ENCODE data around the gene CBARP. TPM values are rescaled to one million over a fixed set of nuclear protein-coding genes. Genes with fewer than 3 reads are reported as not detected.
A peak's percentile ranks its signal among the peaks of the same experiment; 100 is the strongest.

The CBARP gene, protein sequence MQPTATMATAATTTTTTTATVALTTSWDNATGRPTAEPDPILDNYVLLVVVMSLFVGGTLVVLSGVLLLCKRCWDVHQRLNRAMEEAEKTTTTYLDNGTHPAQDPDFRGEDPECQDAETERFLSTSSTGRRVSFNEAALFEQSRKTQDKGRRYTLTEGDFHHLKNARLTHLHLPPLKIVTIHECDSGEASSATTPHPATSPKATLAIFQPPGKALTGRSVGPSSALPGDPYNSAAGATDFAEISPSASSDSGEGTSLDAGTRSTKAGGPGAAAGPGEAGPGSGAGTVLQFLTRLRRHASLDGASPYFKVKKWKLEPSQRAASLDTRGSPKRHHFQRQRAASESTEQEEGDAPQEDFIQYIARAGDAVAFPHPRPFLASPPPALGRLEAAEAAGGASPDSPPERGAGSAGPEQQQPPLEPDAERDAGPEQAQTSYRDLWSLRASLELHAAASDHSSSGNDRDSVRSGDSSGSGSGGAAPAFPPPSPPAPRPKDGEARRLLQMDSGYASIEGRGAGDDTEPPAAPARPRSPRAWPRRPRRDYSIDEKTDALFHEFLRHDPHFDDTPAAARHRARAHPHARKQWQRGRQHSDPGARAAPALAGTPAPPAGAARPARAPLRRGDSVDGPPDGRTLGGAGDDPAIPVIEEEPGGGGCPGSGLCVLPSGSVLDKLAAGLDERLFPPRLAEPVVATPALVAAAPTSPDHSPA
- 1 to 10 TPM in 2 of 3 donors, under 1 TPM in 1; 0.63 to 1.4 (median 1.1) TPM for total RNA-seq

DNA sequence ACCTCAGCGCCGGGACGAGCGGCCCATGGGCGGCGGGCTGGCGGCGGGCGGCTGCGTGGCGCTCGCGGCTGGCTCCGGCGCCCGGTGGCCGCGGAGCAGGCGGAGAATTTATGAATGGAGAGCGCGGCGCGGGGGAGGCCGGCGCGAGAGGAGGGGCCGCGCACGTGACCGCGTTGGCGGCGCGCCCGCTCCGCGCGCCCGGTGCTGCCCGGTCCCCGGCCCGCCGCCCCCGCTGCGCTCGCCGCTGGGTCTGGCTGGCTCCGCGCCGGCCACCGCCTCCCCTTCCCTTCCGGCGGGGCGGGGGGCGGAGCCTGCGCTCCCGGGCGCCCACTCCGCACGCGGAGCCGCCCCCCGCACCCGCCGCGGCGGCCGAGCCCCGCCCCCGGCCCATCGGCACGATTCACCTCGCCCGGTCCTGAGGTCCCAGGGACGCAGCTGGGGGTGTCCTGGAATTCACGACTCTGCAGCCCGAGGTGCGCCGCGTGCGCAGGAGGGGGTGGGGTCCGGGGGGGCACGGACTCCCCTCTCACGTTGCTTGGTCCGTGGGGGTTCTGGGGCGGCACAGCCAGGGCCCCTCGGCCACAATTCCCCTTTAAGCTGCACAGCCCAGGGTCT, at the start of gene CBARP:
TSS of gene CBARP (minus strand) at position 252 of the 615 bp plus-strand sequence. CDS start 1,905 bp downstream, outside the sequence.
- Mint-ChIP-seq H3K27me3 (ENCODE audit: low read depth) (peaks cover 7% of the 10 kb centered on the region), H3K9me3 (no peaks in the 10 kb centered on the region), H3K36me3 (ENCODE audit: insufficient read depth) (no peaks in the 10 kb centered on the region), H3K4me3 (peak within 1 kb of the TSS; percentile 79), H3K4me1 (ENCODE audit: low read depth) (peaks cover 28% of the 10 kb centered on the region)
- peak; percentile 4 to 18 for ATAC-seq
- no peak for DNase-seq

DNA sequence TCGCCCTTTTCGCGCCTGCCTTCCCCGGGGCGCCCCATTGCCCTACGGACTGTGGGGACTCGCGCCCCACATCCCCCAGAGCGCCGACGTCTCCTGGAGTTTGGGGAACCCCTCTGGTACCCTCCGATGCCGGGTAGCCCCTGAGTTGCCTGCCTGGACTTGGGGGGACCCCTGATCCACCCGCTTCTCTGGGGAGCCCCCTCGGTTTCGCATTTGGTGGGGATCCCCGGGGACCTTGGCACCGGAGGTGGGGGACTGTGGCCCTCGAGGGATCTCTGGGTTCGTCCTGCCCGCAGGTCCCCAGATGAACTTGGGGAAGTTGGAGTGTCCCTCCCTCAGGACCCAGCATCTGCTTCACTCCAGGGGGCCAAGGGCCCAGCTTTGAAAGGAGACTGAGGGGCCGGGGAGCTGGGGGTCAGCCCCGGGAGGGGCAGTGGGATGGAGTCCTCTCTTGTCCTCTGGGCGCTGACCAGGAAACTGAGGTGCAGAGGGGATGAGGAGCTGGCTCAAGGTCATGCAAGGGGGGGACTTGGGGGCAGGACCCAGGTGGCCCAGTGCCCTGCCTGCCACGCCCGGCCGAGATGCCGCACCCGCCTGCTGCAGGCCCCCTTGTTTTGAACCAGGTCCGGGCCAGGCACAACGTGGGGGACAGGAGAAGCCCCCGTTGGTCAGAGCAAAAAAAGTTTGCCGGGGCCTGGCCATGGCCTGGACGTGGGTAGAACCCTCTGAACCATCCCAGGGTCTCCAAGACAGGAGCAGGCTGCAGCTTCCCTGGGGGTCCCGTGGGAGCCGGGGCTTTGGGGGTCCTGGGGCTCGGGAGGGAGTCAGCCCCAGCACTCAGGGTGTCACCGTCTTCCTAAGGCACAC, 48.9 kb upstream of the CBARP start:
- peaks cover 31% of the 10 kb centered on the region for H3K27me3 Mint-ChIP-seq (ENCODE audit: low read depth)
- H3K4me1 Mint-ChIP-seq (ENCODE audit: low read depth): peaks cover 8% of the 10 kb centered on the region
- H3K36me3 Mint-ChIP-seq (ENCODE audit: insufficient read depth): no peaks in the 10 kb centered on the region
- ATAC-seq: no peak
- no peaks in the 10 kb centered on the region for H3K9me3 Mint-ChIP-seq
- DNase-seq: no peak
- no peak overlapping the region for H3K4me3 Mint-ChIP-seq

DNA sequence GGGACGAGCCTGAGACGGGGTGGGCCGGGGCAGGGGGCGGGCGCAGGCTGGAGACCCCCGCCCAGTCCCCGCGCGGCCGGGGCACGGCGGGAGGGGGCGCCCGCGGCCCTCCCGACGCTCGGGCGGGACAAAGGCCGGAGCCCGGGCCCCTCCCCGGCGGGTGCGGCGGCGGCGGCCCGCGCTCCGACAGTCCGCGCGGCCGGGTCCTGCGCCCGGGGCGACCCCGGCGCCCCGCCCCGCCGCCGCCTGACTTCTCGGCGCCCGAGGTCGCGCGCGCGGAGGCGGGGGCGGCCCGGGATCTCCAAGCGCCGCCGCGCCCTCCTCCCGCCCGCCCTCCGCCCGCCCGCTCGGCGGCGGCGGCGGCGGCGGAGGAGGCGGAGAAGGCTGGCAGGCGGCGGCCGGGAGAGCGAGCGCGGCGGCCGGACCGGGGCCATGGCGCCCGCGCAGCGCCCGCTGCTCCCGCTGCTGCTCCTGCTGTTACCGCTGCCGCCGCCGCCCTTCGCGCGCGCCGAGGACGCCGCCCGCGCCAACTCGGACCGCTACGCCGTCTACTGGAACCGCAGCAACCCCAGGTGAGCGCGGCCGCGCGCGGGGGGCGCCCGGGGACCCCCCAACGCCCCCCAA, 48.0 kb upstream of the CBARP start, which contains the start of gene EFNA2:
TSS of gene EFNA2 (plus strand) at position 137 of the 624 bp plus-strand sequence. CDS start at position 433, 296 bp downstream.
- DNase-seq: no peak
- Mint-ChIP-seq H3K4me3 (peak within 1 kb of the TSS; percentile 48), H3K9me3 (no peaks in the 10 kb centered on the region), H3K36me3 (ENCODE audit: insufficient read depth) (no peaks in the 10 kb centered on the region), H3K4me1 (ENCODE audit: low read depth) (peaks cover 8% of the 10 kb centered on the region), H3K27me3 (ENCODE audit: low read depth) (peaks cover 31% of the 10 kb centered on the region)
- peak in 1 of 2 donors; percentile 17 for ATAC-seq

GRCh38 chr19:1284979-1285736, 47.4 kb upstream of the CBARP start:
- DNase-seq: no peak
- Mint-ChIP-seq H3K36me3 (ENCODE audit: insufficient read depth) (peaks cover 3% of the 10 kb centered on the region), H3K27me3 (ENCODE audit: low read depth) (peaks cover 28% of the 10 kb centered on the region), H3K4me3 (peak overlapping the region; percentile 48), H3K9me3 (no peaks in the 10 kb centered on the region), H3K4me1 (ENCODE audit: low read depth) (peaks cover 8% of the 10 kb centered on the region)
- no peak for ATAC-seq

DNA sequence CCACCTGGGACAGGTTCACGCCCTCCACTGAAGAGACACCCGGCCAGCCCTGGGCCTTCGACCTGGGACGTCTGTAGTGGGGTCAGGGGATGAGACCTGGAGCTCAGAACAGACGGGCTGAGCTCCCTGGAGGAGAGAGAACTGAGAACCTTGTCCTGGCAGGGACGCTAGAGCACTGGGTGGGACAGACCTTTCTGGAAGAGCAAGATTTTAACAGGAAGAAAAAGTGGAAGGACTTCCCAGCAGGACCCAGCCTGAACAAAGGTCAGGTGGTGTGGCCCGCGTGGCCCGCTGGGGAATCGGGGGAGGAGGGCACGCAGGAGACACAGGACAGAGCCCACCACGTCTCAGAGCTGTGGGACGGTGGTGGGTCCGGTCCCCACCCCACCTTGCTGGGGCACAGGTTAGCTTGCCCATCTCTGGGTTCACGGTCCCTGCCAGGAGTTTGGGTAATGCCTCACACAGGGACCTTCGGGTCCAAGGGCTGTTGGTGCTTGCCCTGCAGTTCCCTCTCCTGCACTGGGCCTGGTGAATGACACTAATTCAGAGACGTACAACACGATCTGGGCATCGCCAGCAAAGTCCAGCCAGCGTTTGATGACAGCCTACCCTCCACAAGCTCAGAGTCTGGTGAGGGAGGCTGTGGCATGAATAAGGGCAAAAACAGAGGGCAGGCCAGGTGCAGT, 46.6 kb upstream of the CBARP start:
- DNase-seq (no peak), ATAC-seq (no peak)
- Mint-ChIP-seq H3K4me1 (ENCODE audit: low read depth) (peaks cover 13% of the 10 kb centered on the region), H3K9me3 (no peaks in the 10 kb centered on the region), H3K27me3 (ENCODE audit: low read depth) (peaks cover 28% of the 10 kb centered on the region), H3K36me3 (ENCODE audit: insufficient read depth) (peaks cover 9% of the 10 kb centered on the region), H3K4me3 (peak overlapping the region; percentile 48)

DNA sequence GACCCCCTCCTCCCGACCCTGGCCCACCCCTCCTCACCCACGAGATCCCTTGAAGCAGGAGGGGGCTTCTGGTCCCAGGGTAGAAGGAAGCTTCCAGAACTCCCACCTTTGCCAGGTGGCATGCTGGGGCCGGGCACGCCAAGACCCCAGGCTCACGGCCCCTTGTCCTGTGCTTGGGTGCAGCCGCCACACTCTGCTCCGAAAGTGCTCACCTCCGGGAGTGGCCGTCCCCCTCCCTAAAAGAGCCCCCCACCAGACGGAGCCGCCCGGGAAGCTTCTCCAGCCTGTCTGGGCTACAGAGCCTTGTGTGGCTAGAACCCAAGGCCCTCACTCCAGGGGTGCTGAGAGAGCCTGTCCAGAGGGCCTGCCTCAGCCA, 46.1 kb upstream of the CBARP start:
- ATAC-seq (no peak), DNase-seq (no peak)
- peaks cover 13% of the 10 kb centered on the region for H3K4me1 Mint-ChIP-seq (ENCODE audit: low read depth)
- H3K27me3 Mint-ChIP-seq (ENCODE audit: low read depth): peaks cover 24% of the 10 kb centered on the region
- peaks cover 9% of the 10 kb centered on the region for H3K36me3 Mint-ChIP-seq (ENCODE audit: insufficient read depth)
- H3K4me3 Mint-ChIP-seq: no peak overlapping the region
- H3K9me3 Mint-ChIP-seq: no peaks in the 10 kb centered on the region

DNA sequence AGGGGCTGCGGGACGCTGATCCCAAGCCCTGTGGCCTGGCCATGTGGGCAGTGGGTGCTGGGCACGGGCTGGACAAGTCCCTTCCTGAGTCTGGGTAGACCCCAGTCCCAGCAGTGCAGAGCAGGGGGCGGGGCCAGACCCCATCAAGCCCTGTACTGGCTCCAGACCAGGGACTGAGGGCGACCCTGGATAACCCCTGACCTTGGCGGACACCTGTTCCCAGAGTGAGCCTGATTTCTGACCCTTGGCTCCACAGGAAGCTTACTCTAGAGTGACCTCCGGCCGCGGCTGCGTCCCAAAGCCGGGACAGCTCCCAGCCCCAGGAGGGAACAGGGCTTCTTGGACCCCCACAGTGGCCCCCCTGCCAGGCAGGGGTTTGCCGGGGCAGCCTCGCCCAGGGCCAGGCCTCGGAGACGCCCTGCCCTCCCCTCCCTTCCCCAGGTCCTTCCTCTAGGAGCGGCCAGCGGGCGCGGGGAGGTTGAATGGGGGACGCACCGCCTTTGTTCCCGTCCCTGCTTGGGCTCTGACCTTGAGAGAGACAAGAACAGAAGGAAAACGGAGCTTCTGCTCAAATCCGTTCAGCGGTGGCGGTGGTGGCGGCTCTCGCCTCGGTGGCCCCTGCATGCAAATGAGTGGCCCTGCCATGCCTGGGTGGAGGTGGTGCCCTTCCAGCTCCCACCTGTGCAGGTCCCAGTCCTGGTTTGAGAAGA, 45.6 kb upstream of the CBARP start:
- Mint-ChIP-seq H3K4me3 (no peak overlapping the region), H3K9me3 (no peaks in the 10 kb centered on the region), H3K4me1 (ENCODE audit: low read depth) (peaks cover 13% of the 10 kb centered on the region), H3K27me3 (ENCODE audit: low read depth) (peaks cover 22% of the 10 kb centered on the region), H3K36me3 (ENCODE audit: insufficient read depth) (peaks cover 9% of the 10 kb centered on the region)
- ATAC-seq (no peak), DNase-seq (no peak)

- Mint-ChIP-seq H3K4me1 (ENCODE audit: low read depth) (peaks cover 15% of the 10 kb centered on the region), H3K9me3 (no peaks in the 10 kb centered on the region), H3K4me3 (no peak overlapping the region), H3K36me3 (ENCODE audit: insufficient read depth) (peaks cover 9% of the 10 kb centered on the region), H3K27me3 (ENCODE audit: low read depth) (peaks cover 18% of the 10 kb centered on the region)
- no peak for DNase-seq
- ATAC-seq: no peak
Observed at GRCh38 chr19:1282588-1283206, 44.9 kb upstream of the CBARP start.

GRCh38 chr19:1281569-1282287, 43.9 kb upstream of the CBARP start:
- Mint-ChIP-seq H3K4me3 (no peak overlapping the region), H3K36me3 (ENCODE audit: insufficient read depth) (peaks cover 12% of the 10 kb centered on the region), H3K9me3 (no peaks in the 10 kb centered on the region), H3K4me1 (ENCODE audit: low read depth) (peaks cover 18% of the 10 kb centered on the region), H3K27me3 (ENCODE audit: low read depth) (peaks cover 18% of the 10 kb centered on the region)
- ATAC-seq (no peak), DNase-seq (no peak)

- no peak overlapping the region for H3K4me3 Mint-ChIP-seq
- H3K9me3 Mint-ChIP-seq: no peaks in the 10 kb centered on the region
- no peak for ATAC-seq
- no peak for DNase-seq
- peaks cover 13% of the 10 kb centered on the region for H3K27me3 Mint-ChIP-seq (ENCODE audit: low read depth)
- H3K4me1 Mint-ChIP-seq (ENCODE audit: low read depth): peaks cover 18% of the 10 kb centered on the region
- H3K36me3 Mint-ChIP-seq (ENCODE audit: insufficient read depth): peaks cover 13% of the 10 kb centered on the region
Observed at GRCh38 chr19:1280636-1281568, 43.1 kb upstream of the CBARP start.

Measured in activated T-cell treated with anti-CD3 and anti-CD28 coated beads, Interleukin-2, amount 50 U/mL, for 4 hours (primary cell).